ENCODE results near the gene TTC36.
"Not testable (repeated sequence)": the region's sequence is repeated elsewhere in the genome, so short reads cannot be mapped to it uniquely, and the experiment has no call there.

Gene TTC36

GRCh38 chr11:118532091-118532490 lies 4.8 kb downstream of the TTC36 start:
- DNase-seq (ENCODE audit: low read depth in 2 of 2), result no peak

- no peak for DNase-seq (ENCODE audit: low read depth in 2 of 2)
Measured at GRCh38 chr11:118532852-118533768, 5.8 kb downstream of the TTC36 start.

DNA sequence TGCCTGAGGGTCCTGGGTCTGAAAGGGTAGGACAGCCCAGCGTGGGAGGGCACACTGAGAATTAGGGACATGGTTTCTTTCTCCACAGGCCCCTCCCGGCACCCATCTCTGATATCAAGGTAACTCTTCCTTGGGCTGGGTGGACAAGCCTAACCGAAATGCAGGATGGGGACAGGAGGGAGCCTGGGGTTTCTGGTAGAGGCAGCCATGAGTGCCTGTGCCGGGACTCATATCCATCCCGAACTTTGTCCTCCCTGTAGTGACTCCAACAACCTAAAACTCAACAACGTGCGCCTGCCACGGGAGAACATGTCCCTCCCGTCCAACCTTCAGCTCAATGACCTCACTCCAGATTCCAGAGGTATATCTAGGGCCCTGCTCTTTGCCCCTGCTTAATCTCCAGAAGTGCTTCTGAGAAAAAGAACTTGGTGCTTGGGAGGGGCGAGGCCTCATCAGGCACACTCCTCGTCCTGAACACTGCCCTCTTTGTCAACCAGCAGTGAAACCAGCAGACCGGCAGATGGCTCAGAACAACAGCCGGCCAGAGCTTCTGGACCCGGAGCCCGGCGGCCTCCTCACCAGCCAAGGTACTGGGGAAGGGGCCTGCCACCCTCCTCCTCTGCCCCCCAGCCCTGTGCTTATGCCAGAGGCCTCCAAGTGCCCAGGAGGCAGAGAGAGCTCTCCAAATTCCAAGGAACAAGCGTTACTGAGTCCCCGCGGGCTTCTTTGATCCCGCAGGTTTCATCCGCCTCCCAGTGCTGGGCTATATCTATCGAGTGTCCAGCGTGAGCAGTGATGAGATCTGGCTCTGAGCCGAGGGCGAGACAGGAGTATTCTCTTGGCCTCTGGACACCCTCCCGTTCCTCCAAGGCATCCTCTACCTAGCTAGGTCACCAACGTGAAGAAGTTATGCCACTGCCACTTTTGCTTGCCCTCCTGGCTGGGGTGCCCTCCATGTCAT lies 6.8 kb downstream of the TTC36 start:
- DNase-seq (ENCODE audit: low read depth in 2 of 2), result no peak

GRCh38 chr11:118535261-118535660 lies 8.0 kb downstream of the TTC36 start:
- DNase-seq (ENCODE audit: low read depth in 2 of 2), result no peak

DNA sequence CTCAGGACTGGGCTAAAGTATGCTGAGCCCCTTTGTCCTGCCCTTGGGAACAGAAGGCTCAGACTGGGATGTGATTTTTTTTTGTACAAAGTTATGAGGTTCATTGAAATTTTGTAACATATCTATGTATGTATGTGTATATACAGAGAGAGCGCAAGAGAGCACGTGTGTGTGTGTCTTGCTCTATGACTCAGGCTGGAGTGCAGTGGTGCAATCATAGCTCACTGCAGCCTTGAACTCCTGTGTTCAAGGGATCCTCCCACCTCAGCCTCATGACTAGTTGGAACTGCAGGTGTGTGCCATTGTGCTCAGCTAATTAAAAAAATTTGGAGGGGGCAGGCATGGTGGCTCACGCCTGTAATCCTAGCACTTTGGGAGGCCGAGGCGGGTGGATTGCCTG lies 9.5 kb downstream of the TTC36 start:
- DNase-seq (ENCODE audit: low read depth in 2 of 2), result no peak

GRCh38 chr11:118537409-118537980 lies 10.2 kb downstream of the TTC36 start:
- DNase-seq (ENCODE audit: low read depth in 2 of 2), result no peak

DNA sequence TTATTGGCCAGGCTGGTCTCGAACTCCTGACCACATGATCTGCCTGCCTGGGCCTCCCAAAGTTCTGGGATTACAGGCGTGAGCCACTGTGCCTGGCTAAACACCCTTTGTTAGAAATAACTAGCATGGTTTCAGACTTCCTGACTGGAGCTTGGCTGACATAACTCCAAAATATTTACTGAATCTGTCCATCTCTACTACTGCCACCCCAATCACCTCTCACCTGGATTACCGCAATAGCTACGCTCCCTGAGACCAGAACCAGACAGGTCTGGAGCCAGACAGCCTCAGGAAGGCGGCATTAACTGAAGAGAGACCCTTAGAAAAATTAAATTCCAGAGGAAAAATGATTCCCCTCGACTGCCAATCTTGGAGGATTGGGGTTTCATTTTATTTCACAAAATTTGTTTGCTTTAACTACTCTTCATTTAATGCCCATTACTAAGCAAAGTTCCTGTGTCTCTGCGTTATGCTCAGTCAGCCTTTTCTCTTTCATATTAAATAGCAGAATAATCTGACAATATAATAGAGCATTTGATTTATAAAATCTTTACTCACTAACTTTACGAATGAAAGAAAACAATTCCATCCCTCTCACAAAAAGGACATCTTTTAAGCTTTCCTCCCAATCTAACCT lies 16.9 kb downstream of the TTC36 start:
- no peak for DNase-seq (ENCODE audit: low read depth in 2 of 2)

DNA sequence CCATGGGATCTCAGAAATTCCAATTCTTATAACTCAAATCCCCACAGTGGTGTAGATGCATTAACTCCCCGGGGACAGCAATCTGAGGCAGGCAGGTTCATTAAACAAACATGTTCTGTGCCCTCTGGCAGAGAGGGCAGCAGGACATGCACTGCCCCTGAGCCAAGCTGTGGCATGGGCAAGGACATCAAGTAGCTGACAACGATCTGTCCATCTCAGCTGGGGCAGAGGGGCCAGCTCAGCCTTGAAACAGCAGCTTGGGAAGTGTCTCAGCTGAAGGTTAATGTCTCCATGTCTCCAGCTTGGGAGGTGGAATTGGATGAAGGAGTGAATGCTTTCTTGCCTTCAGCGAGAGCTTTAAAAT lies 17.4 kb downstream of the TTC36 start:
- no peak for DNase-seq (ENCODE audit: low read depth in 2 of 2)

DNA sequence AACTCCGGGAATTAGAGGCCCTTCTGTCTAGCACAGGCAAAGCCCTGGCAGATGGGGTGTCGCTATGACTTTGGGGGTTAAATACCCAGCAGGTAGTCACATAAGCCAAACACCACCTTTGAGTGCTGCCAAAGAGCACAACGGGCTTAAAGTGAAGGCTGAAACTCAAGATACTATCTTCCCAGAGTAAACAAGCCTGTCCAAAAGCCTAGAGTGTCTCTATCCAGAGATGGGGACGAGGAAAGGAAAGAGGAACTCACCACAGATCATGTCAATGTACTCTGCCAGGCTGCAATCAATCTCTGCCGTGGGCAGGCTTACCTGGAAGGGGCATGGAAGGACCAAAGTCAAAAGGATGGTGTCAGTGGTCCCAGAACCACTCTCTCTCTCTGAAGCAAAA lies 18.3 kb downstream of the TTC36 start:
- no peak for DNase-seq (ENCODE audit: low read depth in 2 of 2)

DNA sequence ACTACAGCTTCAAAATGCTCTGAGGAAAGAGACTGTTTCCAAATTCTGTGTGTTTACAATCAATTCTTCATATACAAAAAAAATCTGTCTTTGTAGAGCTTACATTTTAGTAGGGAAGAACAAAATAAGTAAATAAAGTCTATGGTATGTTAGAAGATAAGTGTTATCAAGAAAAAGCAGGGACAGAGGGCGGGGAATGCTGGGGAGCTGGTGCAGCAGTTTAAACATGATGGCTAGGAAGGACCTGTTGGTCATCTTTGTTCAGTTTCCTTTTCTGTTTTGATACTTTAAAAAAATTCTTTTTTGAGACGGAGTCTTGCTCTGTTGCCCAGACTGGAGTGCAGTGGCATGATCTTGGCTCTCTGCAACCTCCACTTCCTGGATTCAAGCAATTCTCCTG lies 19.9 kb downstream of the TTC36 start:
- no peak for DNase-seq (ENCODE audit: low read depth in 2 of 2)

DNA sequence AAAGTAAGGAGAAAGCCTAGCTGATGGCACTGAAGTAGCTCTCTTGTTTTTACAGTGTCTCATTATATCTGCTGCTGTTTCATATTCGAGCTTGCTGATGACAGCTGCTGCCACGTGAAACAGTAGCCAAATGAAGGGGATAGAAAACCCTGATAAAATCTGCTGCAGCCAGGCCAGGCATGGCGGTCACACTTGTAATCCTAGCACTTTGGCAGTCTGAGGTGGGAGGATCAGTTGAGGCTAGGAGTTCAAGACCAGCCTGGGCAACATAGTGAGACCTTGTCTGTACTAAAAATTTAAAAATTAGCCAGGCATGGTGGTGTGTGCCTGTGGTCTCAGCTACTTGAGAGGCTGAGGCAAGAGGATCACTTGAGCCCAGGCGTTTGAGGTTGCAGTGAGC lies 25.1 kb downstream of the TTC36 start:
- DNase-seq (ENCODE audit: low read depth in 2 of 2), result no peak

DNA sequence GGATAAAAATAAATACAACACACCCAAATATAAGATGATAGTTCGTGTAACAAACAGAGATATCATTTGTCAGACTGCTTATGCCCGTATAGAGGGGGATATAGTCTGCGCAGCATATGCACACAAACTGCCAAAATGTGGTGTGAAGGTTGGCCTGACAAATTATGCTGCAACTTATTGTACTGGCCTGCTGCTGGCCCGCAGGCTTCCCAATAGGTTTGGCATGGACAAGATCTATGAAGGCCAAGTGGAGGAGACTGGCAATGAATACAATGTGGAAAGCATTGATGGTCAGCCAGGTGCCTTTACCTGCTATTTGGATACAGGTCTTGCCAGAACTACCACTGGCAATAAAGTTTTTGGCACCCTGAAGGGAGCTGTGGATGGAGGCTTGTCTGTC lies 33.5 kb downstream of the TTC36 start:
- no peak for DNase-seq (ENCODE audit: low read depth in 2 of 2)

GRCh38 chr11:118565051-118565450 lies 37.8 kb downstream of the TTC36 start:
- DNase-seq (ENCODE audit: low read depth in 2 of 2), result no peak

- no peak for DNase-seq (ENCODE audit: low read depth in 2 of 2)
Measured at GRCh38 chr11:118569670-118570069, 42.4 kb downstream of the TTC36 start.

- DNase-seq (ENCODE audit: low read depth in 2 of 2), result no peak
Measured at GRCh38 chr11:118570787-118571186, 43.5 kb downstream of the TTC36 start.

DNA sequence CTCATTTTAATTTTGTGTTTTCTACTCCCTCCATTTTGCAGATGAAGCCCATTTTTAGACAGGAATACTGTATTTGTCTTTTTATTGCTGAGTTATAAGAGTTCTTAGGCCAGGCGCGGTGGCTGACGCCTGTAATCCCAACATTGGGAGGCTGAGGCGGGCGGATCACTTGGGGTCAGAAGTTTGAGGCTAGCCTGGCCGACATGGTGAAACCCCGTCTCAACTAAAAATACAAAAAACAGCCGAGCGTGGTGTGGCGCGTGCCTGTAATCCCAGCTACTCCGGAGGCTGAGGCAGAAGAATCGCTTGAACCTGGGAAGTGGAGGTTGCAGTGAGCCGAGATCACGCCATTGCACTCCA lies 44.4 kb downstream of the TTC36 start:
- not testable (repeated sequence) for DNase-seq (ENCODE audit: low read depth in 2 of 2)

DNA sequence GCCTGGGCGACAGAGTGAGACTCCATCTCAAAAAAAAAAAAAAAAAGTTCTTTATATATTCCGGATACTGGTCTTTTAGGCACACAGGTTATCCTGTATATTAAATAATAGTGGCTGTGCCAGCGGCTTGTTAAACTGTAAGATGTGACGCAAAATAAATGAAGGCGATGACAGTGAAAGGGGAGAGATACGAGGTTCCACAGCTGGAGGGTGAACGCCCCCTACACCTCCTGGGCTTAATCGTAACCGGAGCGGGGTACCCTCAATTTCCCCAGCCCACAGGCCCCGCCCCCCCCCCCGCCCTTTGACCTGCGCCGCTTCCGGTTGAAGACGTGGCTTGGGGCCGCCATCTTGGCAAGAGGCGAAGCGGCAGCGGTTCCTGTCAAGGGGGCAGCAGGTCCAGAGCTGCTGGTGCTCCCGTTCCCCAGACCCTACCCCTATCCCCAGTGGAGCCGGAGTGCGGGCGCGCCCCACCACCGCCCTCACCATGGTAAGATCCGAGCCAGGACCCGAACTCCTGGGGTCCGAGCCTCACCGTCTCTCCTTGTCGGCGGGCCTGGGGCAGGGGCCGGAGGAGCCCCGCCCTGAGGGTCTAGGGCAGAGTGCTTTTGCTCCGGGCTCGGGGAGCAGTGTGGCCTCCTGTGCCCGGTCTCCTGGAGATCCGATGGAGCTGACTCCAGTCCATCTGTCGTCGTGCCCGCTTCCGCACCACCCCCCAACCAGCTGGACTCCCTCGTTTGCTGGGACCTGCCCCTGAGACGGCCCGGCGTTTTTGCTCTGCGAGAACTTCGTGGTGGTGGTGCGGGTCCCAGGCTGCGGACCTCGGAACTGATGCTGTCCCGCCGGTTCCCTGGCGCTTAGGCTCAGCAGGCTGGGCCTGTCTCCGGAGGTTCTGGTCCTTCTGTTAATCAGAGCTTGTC lies 45.0 kb downstream of the TTC36 start, which contains the start of gene ARCN1:
ARCN1 (plus strand) TSS at position 349 of the 920 bp plus-strand sequence; CDS start at position 488, 139 bp downstream.
- peak; percentile 55 to 65 for DNase-seq (ENCODE audit: low read depth in 2 of 2)

- no peak for DNase-seq (ENCODE audit: low read depth in 2 of 2)
Measured at GRCh38 chr11:118572981-118573550, 45.8 kb downstream of the TTC36 start.

DNA sequence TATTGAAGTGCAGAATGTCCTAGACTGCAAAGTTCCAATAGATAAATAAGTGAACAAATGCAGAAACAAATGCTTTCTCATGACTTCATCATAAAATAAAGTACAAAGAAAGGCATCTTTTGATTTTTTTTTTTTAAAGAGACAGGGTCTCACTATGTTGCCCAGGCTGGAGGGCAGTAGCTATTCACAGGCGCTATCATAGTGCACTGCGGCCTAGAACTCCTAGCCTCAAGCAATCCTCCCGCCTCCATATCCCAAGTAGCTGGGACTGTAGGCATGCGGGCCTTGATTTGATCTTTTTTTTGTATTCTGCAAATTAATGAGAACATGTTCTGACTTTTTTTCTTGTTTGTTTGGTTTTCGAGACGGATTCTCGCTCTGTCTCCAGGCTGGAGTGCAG lies 47.4 kb downstream of the TTC36 start:
- DNase-seq (ENCODE audit: low read depth in 2 of 2), result no peak

GRCh38 chr11:118577995-118578394 lies 50.7 kb downstream of the TTC36 start:
- not testable (repeated sequence) for DNase-seq (ENCODE audit: low read depth in 2 of 2)
